Activated T-cell treated with anti-CD3 and anti-CD28 coated beads, Interleukin-2, amount 50 U/mL, for 4 hours (primary cell): ENCODE results near the gene TSHZ1. TPM values are rescaled to one million over a fixed set of nuclear protein-coding genes. Genes with fewer than 3 reads are reported as not detected.

ENCODE experiments used
- ATAC-seq, 2 donors: fragments of 200-7000 bp; cut with Tn5 transposase; one replicate each; pipeline ENCODE4 v1.10.0; 2021
- DNase-seq: peaks from one replicate; pipeline ENCODE4 v3.0.0-alpha.2; 2020
- H3K27me3 Mint-ChIP-seq: one replicate; pipeline ENCODE4 v1.8.0; 2021; ENCODE audit warnings: low read depth, mixed read lengths
- H3K36me3 Mint-ChIP-seq: one replicate; pipeline ENCODE4 v1.8.0; 2022; ENCODE audit warnings: mixed read lengths; ENCODE audit not compliant: insufficient read depth
- H3K4me1 Mint-ChIP-seq: one replicate; pipeline ENCODE4 v1.8.0; 2021; ENCODE audit warnings: low read depth, mixed read lengths
- H3K4me3 Mint-ChIP-seq: one replicate; pipeline ENCODE4 v1.8.0; 2021; ENCODE audit warnings: mild to moderate bottlenecking, moderate library complexity, mixed read lengths
- H3K9me3 Mint-ChIP-seq: one replicate; pipeline ENCODE4 v1.8.0; 2021; ENCODE audit warnings: mixed read lengths
- total RNA-seq, 3 donors: library from RNA; stranded (reverse); gene quantifications; one replicate each; pipeline ENCODE4 v1.2.1, GENCODE V29; 2021

The TSHZ1 gene
- total RNA-seq, 3 donors from 2014 or later: 10.8 to 13.6 (median 12.5) TPM

DNA sequence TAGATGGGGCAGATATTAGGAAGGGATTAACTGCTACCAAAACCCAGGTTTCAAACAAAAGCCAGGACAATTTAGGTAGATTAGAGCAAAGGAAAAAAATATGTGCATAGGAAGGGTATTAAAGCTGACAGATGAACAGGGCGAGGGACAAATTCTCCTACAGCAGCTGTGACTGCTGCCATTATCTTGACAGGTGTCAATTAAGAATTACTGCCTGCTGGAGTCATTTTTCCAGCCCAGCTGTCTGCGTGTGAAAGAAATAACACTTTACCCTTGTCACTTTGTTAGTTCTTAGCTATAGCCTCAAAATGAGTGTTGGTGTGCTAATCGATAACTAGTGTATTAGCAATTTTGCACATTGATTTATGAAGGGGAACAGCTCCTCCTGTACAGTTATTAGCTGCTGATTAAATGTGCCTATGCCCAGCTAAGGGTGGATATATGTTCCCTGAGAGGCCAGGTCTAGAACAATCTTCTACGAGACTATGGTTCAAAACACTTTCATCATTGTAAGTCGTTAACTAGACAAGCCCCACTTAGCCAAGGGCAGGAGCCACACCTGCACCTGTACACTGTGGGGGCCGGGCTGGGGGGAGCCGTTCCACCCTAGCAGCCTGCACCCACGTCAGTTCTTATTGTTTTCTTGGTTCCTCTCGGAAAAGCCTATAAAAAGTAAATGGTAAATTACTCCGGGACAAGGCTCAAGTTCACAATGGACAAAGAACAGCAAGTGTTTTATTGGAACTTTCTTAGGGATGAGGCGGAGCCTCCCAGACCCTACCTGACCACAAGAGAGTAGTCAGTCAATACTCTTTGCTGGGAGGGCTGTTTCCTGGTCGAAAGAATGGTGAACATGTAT, 7.7 kb downstream of the TSHZ1 start:
- ATAC-seq (no peak), DNase-seq (no peak)
- no peaks in the 10 kb centered on the region for H3K36me3 Mint-ChIP-seq
- H3K9me3 Mint-ChIP-seq: no peaks in the 10 kb centered on the region
- peaks cover 83% of the 10 kb centered on the region for H3K4me1 Mint-ChIP-seq
- no peaks in the 10 kb centered on the region for H3K27me3 Mint-ChIP-seq
- no peak overlapping the region for H3K4me3 Mint-ChIP-seq

DNA sequence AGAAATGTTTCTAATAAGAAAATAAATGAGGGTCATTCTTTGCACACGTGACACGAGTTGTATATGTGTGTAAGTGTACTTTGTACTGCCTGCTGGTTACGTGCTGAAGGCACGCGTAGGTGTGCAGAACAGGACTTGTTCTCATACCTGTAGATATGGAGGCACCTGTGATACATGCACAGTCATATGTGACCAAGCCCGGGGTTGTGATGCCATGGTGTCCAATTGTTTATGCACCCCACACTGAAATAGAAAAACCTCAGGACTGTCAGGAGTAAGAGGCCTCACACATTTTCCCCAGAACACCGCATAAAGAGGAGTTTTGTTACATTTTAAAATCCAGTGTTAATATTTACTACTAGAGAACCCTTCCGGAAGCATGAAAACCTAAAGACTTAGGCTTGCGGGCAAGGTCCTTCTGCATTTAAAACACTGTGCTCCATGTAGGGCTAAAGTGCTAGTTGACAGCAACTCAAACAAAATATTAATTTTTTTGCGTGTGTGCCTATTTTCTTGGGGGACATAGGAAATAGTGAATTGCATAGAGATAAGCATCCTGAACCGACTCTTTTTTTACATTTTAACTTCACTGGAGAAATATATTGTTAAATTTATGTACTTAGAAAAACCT, 9.3 kb downstream of the TSHZ1 start:
- no peaks in the 10 kb centered on the region for H3K36me3 Mint-ChIP-seq
- peak in 1 of 2 donors; percentile 24 for ATAC-seq
- H3K9me3 Mint-ChIP-seq: no peaks in the 10 kb centered on the region
- H3K4me3 Mint-ChIP-seq: no peak overlapping the region
- H3K27me3 Mint-ChIP-seq: no peaks in the 10 kb centered on the region
- H3K4me1 Mint-ChIP-seq: peaks cover 82% of the 10 kb centered on the region
- no peak for DNase-seq

DNA sequence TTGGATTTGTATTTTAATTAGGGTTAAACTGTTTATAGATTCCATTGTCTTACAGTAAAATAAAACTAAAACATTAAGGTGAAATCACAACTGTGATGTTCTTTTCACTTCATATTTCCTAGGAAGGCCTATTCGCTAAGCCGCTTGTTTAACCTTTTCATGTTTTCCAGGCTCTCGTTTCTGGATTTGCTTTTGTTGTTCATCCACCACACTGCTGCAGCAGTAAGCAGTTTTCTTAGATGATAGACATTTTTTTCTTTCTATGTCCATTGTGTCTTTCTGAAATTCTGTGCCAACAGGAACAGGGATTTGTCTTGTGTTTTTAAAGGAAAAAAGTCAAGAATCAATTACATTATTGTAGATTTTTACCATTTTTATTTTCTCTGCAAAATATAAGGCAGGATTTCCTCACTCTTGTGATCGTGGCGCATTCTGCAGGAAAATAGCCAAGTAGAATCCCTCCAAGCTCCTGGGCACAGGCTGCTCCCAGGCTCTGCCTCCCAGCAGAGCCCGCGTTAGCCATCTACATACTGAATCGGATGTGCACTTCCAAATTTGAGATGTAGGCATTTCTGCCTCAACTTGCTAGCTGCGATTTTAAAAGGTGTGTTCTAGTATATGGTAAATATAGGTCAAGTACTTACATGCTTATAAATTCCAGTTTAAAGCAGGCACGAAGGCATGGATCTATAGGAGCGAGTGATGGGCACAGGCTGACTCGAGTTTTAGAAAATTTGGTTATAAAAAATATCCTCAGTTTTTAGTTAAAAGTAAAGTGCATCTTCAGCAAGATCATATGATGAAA, 10.2 kb downstream of the TSHZ1 start:
- no peaks in the 10 kb centered on the region for H3K36me3 Mint-ChIP-seq
- no peak for DNase-seq
- no peaks in the 10 kb centered on the region for H3K27me3 Mint-ChIP-seq
- H3K4me1 Mint-ChIP-seq: peaks cover 73% of the 10 kb centered on the region
- H3K9me3 Mint-ChIP-seq: no peaks in the 10 kb centered on the region
- no peak for ATAC-seq
- H3K4me3 Mint-ChIP-seq: no peak overlapping the region

DNA sequence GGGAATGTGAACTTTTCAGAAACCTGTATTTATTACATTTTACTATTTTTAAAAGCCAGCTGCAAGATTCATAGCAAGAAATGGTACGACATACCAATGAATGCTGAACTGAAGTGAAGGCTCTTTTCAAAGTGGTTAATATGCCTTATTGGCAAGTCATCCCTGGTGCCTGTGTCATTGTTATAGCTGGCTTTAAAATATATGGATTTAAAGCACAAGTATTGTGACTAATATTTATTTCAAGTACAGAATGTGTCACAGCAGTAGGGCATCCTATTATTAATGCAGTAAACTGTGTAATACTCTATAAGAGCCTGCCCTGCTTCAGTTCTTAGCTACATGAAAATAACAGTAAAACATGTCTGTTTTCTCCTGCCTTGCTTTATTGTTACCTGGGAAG, 10.8 kb downstream of the TSHZ1 start:
- H3K9me3 Mint-ChIP-seq: no peaks in the 10 kb centered on the region
- H3K4me3 Mint-ChIP-seq: no peak overlapping the region
- ATAC-seq: no peak
- H3K4me1 Mint-ChIP-seq: peaks cover 73% of the 10 kb centered on the region
- no peak for DNase-seq
- no peaks in the 10 kb centered on the region for H3K27me3 Mint-ChIP-seq
- H3K36me3 Mint-ChIP-seq: no peaks in the 10 kb centered on the region

DNA sequence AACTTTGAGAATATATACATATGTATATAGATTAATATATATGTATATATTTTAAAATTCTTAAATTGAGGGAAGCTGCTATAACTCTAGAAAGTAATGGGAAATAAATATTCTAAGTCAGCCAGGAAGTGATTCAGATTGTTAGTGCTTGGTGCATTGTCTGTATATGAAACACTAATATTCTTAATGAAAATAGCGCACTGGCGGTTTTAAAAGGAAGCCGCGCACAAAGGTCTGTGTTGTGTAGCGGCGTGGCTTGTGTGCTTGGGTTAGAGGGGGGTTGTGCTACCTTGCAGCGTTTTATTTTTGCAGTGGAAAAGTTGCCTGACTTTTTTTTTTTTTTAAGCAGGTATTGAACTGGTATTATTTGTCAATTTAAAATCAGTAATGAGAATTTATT, 11.3 kb downstream of the TSHZ1 start:
- Mint-ChIP-seq H3K36me3 (no peaks in the 10 kb centered on the region), H3K4me3 (peak overlapping the region; percentile 7), H3K4me1 (peaks cover 73% of the 10 kb centered on the region), H3K27me3 (no peaks in the 10 kb centered on the region), H3K9me3 (no peaks in the 10 kb centered on the region)
- ATAC-seq (no peak), DNase-seq (no peak)

DNA sequence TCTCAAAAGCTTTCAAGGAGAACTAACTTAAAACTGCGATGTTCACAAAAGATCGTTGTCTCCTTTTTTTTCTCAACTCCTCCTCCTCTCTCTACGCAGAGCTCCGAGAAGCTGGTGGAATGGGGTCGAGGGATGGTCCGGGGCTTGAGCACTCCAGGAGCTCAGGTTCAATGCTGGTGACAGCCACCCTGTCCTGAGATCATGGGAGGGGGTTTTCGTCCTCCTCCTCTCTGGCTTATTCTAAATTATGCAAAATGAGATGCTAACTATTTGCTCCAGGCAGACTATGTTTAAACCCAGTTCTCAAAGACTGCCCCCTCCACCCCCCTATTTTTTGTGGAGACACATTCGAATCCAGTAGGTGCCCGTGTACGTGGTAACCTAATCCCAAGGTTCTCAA, 11.8 kb downstream of the TSHZ1 start:
- H3K9me3 Mint-ChIP-seq: no peaks in the 10 kb centered on the region
- no peak for DNase-seq
- ATAC-seq: no peak
- no peaks in the 10 kb centered on the region for H3K36me3 Mint-ChIP-seq
- peak overlapping the region; percentile 19 for H3K4me3 Mint-ChIP-seq
- no peaks in the 10 kb centered on the region for H3K27me3 Mint-ChIP-seq
- peaks cover 75% of the 10 kb centered on the region for H3K4me1 Mint-ChIP-seq

DNA sequence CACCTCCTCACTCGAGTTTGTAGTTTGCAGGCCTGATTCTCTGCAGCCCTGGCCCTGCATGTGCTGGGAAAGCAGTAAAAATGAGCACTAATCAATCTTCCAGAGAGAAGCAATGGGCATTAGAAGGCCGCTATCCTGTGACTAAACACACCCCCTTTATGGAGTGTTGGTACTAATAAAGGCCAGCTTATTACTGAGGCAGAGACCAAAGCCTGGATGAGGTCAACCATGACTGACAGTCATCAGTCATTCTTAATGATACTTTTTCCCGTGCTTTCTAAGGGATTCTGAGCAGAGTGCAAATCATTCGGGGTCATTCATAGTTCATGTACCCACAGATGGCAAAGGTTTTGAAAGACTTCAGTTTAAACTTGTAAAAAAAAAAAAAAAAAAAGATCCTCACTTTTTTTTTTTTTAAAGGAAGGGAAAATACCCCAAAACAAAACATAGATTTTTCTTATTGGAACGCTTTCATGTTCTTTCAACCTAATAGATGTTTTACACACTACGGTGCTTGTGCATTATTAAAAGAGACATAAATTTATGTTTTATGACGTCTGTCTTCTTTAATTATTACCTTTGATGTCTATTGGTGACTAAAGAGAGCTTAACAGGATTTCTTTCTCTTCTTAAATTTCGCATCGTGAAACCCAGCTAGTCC, 13.2 kb downstream of the TSHZ1 start:
- H3K36me3 Mint-ChIP-seq: no peaks in the 10 kb centered on the region
- no peaks in the 10 kb centered on the region for H3K27me3 Mint-ChIP-seq
- peaks cover 80% of the 10 kb centered on the region for H3K4me1 Mint-ChIP-seq
- ATAC-seq (no peak), DNase-seq (no peak)
- H3K9me3 Mint-ChIP-seq: no peaks in the 10 kb centered on the region
- H3K4me3 Mint-ChIP-seq: no peak overlapping the region

DNA sequence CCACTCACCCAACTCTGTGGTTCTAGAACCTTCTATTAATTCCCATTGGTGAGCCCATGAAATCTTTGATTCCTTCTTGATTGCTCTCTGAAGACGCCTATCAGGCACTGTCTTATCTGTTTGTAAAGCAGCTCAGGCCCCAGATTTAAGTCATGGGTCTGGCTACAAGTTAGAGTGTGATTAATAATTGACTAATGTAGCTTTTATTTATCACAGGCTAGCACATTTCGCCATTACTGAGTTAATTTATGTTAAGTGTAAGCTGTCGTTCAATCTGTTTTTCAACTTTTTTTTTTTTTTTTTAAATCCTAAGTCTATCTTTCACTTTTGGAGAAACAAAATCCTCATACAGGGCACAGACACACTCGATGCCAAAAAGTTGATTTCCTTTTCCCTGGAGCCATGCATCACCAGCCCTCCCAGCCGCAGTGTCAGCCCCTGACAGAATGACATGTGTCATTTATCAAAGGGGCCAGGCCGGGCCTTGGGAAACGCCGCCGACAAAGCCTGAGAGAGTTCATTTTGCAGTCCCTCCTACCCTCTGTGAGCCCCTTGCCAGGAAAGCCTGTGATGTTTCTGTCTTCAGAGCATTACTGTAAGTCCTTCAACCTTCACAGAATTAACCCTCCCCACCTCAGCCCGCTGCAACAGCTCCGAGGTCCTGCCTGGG, 15.8 kb downstream of the TSHZ1 start:
- DNase-seq: no peak
- ATAC-seq: peak; percentile 37 to 61
- peaks cover 76% of the 10 kb centered on the region for H3K4me1 Mint-ChIP-seq
- no peaks in the 10 kb centered on the region for H3K36me3 Mint-ChIP-seq
- H3K9me3 Mint-ChIP-seq: no peaks in the 10 kb centered on the region
- no peak overlapping the region for H3K4me3 Mint-ChIP-seq
- no peaks in the 10 kb centered on the region for H3K27me3 Mint-ChIP-seq

DNA sequence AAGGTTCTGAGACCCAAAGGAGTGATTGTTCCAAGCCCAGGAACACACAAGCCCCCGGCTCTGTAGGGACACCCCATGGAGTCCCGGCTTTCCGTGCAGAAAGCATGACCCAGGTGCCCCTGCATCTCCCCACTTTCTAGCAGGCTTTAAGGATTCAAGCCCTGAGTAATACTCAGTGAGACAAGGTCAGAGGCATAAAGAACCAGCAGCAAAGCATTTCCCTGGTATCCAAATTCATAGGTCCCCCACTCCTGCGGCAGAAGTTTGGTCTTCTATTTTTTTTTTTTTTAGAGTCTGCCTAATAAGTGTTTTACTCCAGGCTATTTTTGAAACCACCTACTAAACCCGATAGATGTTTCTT, 16.3 kb downstream of the TSHZ1 start:
- ATAC-seq: no peak
- Mint-ChIP-seq H3K27me3 (no peaks in the 10 kb centered on the region), H3K36me3 (no peaks in the 10 kb centered on the region), H3K4me1 (peaks cover 72% of the 10 kb centered on the region), H3K4me3 (no peak overlapping the region), H3K9me3 (no peaks in the 10 kb centered on the region)
- no peak for DNase-seq

DNA sequence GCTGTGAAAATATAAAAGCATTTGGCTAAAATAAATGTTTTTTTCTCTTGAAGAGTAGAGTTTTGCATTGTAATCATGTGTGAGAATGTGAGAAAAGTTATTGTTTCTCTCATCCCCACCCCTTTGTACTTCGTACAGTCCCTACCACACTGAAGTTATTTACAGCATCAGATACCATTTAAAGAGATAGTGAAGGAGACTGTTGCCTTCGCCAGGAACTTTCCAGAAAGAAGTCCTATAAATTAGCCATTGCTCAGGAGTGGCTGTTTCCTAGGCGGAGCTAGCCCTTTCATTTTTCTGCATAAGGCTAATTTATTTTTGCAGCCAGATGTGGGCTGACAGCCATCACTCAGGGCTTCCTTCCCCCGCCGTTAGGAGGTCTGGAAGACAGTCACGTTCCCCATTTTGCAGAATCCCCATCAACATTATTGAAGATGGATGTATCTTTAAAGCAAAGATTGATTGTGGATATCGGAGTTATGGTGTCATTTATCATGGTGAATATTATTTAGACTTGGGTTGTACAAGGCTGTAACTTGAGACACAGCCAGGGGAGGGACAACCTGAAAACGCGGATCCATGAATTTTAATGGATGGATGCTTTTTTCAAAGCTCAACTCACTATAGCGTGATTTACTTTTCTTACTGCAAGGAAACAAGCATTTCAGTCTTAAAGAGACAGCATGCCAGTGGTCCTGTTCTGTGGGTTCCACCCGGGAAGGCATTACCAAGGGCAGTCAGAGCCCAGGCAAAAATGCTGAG, 17.1 kb downstream of the TSHZ1 start:
- ATAC-seq (no peak), DNase-seq (no peak)
- H3K4me1 Mint-ChIP-seq: peaks cover 64% of the 10 kb centered on the region
- H3K27me3 Mint-ChIP-seq: no peaks in the 10 kb centered on the region
- H3K4me3 Mint-ChIP-seq: no peak overlapping the region
- H3K36me3 Mint-ChIP-seq: no peaks in the 10 kb centered on the region
- H3K9me3 Mint-ChIP-seq: no peaks in the 10 kb centered on the region

DNA sequence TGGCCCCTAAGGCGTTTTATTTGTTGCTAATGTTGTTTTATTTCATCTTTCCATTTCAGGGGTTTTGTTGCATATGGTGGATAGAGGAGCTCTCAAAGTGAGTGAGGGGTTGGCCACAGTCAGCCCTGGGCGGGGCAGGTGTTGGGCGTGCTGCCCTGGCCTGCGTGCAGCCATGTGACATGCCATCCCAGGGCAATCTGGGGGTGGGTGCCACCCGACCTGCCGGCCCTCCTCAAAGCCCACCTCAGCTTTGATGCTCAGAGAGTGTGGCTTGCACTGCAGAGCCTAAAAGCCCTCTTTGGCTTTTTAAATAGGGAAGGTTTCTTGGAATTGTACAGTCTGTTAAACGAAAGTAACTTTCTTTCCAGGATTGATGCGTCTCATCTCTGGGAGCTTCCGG, 18.4 kb downstream of the TSHZ1 start:
- Mint-ChIP-seq H3K9me3 (no peaks in the 10 kb centered on the region), H3K27me3 (no peaks in the 10 kb centered on the region), H3K36me3 (no peaks in the 10 kb centered on the region), H3K4me1 (peaks cover 54% of the 10 kb centered on the region), H3K4me3 (no peak overlapping the region)
- ATAC-seq: no peak
- no peak for DNase-seq

DNA sequence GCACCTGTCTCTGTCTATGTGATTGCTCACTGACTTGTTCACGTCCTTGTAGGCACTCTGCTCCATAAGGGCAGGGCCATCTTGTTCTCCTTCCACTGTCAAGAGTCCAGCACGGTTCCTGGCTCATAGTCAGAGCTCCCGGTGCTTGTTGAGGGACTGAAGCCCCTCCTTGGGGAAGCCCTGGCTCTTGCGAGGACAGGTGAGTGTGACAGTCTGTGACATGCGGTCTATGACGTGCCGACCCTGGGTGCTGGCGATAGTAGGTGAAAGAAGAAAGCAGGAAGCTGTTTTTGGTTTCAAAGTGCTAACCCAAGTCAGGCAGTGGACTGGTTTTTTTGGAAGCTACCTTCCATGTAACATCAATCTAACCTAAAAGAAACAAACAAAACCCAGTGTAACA, 18.8 kb downstream of the TSHZ1 start:
- no peaks in the 10 kb centered on the region for H3K36me3 Mint-ChIP-seq
- DNase-seq: no peak
- ATAC-seq: no peak

More for the DNA sequence above, 18.8 kb downstream of the TSHZ1 start:
- Mint-ChIP-seq H3K4me1 (peaks cover 52% of the 10 kb centered on the region), H3K27me3 (no peaks in the 10 kb centered on the region), H3K4me3 (no peak overlapping the region), H3K9me3 (no peaks in the 10 kb centered on the region)
